CD4-positive, alpha-beta T cell treated with Interleukin-17A for 4 hours (primary cell): ENCODE results near the gene DUOX1.

Experiments used
- DNase-seq: peaks from one replicate; pipeline ENCODE4 v3.0.0-alpha.2; 2020; ENCODE audit warnings: mixed read lengths

Gene DUOX1

DNA sequence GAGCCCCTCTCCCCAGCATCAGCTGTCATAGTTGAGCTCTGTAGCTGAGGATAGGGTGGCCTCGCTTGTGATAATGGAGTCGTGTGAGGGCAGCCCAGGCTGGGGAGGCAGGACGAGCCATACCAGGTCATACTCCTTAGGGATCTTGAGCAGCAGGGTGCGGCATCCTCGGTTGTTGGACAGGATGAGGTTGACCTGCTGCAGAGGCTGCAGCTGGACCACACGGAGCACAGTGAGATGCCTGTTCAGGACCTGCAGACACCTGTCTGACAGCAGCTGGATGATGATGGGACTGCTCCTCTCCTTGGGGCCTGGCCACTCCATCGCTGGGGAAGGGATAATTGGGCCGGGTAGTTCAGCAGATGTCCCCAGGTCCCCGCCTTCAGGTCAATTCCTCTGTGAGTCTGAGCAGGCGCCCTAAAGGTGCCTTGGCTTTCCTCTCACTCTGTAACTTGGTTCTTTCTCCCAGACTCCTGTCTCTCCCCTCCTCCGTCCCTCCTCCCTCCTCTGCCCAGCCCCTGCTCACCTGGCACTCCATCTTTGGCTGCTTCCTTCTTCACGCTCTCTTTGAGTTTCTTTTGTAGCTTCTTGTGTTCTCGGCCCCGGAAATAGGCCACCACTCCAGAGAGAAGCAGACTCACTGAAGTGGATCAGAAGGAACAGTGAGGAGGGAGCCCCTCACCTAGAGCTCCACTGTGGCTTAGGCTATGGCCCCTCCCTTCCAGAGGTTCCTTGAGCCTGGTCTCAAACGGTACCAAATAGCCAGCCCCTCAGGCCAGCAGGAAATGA lies 23.6 kb upstream of the DUOX1 start:
- no peak for DNase-seq

DNA sequence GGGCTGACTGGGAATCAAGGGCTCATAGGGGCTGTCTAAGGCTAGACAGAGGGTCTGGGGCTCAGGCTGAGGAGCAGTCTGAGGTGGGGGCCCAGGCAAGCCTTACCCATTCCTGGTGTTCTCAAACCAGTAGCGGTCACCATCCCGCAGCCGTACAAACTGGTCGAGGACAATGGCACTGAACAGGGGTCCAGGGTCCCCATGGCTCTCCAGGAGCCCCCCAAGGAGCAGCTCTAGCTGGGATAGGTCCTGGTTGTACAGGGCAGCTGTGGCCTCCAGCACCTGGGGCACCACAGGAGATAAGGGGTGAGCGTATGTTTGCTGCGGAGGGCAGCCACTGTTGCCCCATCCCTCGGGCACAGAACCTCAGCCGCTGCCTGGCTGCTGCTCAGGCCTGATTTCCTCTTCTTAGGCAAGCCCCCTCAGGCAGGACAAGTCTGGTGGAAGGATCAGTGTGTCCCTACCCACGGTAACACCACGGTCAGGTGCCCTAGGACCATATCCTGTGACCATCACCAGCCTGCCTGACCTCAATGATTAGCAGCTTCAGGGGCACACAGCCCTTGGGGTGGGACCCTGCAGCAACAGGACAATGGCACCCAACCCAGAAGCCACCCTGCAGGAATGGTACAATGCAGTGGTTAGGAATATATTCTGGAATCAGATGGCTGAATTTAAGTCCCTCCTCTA lies 21.7 kb upstream of the DUOX1 start:
- DNase-seq: no peak

DNA sequence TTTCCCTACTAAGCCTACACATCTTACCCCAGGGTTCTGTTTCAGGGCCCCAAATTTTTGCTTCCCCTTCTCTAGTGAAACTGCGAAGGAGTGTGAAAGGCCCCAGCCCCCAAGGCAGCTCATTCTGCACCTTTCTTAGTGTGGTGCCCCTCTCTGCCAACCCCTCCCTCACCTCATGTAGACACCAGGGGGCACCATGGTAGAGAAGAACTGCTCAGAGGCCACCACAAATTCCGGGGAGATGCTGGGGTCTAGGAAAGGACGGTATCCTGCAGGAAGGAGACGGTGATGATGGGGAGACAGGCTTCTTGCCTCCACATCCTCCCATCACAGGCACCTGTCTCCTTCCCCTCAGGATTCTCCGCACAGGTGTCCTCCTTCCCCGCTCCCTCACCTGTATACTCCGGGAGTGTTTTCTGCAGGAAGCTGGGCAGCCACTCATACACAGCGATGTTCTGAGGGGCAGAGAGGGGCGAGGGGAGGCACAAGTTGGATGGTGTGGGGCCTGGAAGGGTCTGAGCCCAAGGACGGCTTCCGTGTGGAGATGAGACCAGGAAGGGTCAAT lies 19.5 kb upstream of the DUOX1 start:
- no peak for DNase-seq

DNA sequence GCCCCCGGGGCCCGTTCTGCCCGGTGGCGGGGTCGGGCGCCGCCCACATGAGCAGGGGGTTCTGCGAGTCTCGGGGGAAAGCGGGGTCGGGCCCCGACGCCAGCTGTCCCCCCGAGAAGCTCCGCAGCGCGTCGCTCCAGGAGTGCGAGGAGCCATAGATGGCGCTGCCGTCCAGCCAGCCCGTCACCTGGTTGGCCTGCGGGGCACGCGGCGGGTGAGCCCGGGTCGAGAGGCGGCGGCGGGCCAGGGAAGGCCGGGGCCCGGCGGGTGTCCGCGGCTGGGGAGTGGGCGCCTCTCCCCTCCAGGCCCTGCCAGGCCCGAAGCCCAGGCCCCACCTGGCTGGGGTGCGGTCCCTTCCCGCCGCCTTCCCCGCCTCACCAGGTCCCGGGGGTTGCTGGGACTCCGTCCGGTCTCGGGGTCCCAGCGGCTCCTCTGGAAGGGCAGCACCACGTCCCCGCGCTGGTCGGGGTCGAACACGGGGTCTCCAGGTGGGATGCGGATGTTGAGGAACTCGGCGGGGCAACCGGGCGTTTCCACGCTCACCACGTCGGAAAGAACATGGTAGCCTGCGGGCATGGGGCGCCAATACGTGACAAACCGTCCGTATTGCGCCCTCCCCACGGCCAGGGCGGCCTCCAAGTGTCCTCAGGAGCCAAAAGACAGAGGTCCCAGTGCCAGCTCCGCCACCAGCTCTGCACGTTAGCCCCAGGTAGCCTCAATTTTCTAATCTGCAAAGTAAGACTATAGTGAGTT lies 18.2 kb upstream of the DUOX1 start:
- no peak for DNase-seq

DNA sequence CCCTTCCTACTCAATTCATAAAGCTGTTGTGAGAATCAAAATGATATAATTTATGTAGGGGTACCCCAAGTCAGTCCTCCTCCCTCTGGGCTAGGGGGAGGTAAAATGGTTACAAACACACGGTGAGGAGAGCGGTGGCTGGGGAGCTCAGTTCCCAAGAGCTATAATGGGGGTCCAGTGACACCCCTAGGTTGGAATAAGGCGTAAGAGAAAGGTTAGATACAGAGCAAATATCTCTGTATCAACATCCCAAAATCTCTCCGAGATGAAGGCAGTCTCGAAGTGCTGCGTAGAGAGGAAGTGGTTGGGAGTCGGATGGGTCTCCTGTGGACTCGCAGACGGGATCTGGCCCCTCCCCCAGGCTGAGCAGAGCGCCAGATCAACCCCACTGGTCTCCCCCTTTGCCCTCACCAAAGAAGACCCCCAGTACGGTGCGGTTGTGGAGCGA lies 17.6 kb upstream of the DUOX1 start:
- DNase-seq: no peak

DNA sequence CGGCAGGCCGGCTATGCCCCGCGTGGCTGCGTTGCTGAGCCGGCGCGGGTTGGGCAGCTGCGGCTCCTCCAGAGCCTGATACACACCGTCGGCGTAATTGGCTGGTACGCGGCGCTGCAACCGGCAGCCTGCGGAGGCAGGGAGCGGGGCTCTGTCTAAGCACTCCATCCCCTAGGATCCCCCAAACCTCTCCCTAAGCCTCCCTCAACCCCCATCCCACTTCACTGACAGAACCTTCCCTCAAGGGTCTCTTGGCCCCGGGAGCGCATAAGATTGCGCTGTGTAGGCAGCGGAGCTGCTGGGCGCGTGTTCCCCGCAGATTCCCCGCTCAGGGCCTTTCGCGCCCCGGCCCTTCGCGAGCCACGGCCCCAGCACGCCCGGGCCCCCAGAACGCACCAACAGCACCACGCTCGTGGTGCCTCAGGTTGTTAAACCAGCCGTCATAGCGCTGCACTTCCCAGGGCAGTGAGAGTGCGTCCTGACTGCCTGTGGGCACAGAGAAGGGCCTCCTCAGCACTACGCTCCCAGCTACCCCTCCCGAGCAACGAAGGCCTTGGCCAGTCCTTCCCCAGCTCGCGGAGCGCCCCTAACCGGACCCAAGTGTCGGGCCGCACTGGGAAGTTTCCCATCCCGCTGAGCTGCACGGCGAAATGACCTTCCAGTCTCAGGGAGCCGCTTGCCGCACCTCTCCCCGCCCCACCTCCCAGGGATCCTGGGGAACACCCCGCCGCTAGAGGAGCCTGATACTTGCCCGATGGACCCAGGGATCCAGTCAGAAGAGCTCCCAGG lies 17.0 kb upstream of the DUOX1 start:
- no peak for DNase-seq

DNA sequence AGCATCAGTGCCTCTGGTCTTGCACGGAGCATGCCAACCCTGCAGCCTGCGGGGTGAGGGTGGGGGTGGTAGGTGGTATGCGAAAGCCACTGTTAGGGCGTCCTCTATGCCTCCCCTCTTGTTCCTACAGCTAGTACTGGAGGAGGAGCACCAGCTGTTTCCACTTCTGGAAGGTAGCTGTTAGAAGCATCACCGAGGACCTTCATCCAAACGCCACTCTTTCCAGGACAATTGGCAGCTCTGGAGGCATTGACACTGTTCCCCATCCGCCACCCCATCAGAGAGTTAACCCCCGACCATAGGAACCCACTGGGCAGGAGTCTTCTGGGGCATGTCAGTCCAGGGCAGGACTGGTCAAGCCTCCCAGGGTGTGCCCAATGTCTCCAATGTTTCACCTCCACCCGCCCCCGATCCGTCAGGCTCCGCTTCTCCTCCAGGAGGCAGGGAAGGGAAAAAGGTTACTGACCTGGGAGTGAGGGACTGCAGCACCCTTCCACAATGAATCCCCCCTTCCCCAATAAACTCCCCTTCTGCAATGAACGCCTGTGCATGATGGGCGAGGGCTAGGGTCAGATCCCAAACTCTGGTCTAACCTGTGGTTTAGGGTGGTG lies 16.3 kb upstream of the DUOX1 start:
- no peak for DNase-seq

DNA sequence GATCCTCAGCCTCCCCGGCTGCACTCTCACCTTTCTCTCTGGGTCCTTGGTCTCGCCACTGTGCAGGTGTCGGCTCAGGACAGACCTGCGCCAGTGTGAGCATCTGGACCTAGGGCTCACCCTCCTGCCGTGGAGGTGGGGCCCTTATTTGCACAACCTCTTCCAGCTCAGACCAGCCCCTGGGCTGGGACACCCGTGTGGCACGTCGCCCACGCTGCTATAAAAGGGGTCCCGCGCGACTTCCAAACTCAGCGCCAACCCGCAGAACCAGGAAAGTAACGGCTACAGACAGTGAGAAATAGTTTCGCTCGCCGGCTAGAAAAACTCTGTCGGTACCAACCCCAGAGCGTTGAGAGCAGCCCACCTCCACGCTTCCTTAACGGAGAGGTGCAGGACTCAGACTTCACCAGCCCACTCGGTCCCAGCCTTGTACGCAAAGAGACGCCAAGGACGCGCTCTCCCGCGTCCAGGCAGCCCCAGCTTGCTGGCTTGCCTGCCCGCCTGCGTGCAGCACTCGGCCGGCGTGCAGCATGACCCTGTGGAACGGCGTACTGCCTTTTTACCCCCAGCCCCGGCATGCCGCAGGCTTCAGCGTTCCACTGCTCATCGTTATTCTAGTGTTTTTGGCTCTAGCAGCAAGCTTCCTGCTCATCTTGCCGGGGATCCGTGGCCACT lies 15.6 kb upstream of the DUOX1 start, which contains the start of the genes DUOX2 and DUOXA2:
Gene DUOX2 (minus strand): TSS at position 97 of the 675 bp plus-strand sequence. CDS start 761 bp downstream, outside the sequence.
Gene DUOXA2 (plus strand): TSS at position 251 of the 675 bp plus-strand sequence. CDS start 280 bp downstream, at position 531.
- no peak for DNase-seq

DNA sequence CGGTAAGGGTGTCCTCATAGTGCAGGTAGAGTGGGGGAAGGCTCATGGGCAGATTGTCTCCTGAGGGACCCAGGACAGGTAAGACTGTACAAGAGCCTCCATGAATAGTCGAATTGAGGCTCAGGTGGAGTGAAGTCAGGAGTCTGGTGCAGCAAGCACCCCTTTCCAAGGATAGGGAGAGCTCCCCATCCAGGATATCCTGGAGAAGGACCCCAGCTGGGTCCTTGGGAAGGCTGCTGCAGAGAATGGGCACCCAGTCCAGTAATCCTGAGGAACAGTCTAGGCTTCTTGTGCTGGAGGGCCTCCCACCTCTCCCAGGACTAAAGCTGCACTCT lies 15.1 kb upstream of the DUOX1 start:
- no peak for DNase-seq

DNA sequence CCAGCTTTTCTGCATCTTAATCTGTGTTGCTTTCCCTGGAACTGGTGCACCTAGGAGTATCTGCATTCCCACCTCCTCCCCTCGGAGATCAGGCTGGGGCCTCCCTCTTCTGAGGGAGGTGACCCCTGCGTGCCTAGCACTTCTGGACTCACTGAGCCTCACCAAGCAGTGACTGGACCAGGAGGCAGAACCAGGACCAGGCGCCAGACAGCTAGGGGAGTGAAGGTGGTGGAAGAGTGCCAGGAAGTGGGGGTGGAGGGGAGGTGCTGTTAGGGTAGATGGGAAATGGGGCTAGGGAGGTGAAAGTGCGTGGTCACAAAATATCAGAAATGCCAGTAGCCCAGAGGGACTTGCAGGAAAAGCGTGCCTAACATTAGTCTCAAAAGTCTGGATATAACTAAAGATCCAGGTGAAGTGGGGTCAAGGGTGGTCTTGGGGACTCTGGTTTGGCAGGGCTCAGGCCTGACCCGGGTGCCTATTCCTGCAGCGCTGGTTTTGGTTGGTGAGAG lies 14.4 kb upstream of the DUOX1 start:
- no peak for DNase-seq

DNA sequence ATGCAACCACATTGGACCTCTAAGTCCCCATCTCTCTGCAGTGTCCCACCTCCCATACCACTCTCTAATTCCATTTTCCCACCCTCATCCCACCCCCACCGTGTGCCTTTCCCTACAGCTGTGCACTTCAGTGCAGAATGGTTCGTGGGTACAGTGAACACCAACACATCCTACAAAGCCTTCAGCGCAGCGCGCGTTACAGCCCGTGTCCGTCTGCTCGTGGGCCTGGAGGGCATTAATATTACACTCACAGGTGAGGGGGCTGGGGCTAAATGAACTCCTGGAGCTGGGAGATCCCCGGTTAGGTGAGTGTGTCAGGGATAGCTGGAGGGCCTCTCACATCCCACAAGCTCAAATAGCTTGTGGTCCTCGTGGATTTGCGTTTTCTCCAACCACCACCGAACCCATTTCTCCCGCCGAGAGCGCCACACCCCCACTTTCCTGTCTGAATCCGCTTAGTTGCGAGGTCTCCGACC lies 13.8 kb upstream of the DUOX1 start:
- DNase-seq: no peak

DNA sequence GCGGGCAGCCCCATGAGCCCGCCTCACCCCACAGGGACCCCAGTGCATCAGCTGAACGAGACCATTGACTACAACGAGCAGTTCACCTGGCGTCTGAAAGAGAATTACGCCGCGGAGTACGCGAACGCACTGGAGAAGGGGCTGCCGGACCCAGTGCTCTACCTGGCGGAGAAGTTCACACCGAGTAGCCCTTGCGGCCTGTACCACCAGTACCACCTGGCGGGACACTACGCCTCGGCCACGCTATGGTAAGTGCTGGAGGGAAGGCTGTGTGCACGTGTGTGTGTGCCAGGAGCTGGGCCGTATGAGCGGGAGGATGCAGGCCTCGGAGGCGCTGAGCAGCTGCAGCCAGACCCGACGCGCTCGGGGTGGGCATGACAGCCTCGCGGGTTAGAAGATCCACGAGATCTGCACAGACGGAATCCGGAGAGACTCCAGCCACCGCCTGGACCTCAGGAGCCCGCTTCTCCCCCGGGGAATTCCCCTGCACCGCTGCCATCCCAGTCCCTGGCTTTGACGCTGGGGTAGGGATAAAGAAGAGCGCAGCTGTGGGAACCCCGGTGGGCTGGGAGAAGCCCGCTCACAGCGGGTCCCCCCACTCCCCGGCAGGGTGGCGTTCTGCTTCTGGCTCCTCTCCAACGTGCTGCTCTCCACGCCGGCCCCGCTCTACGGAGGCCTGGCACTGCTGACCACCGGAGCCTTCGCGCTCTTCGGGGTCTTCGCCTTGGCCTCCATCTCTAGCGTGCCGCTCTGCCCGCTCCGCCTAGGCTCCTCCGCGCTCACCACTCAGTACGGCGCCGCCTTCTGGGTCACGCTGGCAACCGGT lies 13.1 kb upstream of the DUOX1 start:
- peak; percentile 29 for DNase-seq

DNA sequence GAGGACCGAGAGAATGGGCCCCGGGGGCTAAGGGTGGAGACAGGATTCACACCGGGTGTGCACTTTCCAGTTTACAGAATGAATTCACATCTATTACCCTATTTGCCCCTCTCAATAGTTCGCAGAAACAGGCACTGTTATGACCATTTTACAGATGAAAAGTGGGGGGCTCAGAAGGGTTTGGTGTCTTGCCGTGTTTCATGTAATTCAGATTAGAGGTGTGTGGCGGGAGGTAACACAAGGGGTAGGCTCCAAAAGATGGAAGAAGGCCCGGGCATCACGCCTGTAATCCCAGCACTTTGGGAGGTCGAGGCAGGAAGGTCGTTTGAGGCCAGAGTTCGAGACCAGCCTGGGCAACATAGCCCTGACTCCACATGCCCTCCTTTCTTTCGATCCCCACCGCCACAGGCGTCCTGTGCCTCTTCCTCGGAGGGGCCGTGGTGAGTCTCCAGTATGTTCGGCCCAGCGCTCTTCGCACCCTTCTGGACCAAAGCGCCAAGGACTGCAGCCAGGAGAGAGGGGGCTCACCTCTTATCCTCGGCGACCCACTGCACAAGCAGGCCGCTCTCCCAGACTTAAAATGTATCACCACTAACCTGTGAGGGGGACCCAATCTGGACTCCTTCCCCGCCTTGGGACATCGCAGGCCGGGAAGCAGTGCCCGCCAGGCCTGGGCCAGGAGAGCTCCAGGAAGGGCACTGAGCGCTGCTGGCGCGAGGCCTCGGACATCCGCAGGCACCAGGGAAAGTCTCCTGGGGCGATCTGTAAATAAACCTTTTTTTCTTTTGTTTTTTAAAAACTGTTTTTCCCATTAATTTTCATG lies 12.3 kb upstream of the DUOX1 start:
- DNase-seq: no peak

DNA sequence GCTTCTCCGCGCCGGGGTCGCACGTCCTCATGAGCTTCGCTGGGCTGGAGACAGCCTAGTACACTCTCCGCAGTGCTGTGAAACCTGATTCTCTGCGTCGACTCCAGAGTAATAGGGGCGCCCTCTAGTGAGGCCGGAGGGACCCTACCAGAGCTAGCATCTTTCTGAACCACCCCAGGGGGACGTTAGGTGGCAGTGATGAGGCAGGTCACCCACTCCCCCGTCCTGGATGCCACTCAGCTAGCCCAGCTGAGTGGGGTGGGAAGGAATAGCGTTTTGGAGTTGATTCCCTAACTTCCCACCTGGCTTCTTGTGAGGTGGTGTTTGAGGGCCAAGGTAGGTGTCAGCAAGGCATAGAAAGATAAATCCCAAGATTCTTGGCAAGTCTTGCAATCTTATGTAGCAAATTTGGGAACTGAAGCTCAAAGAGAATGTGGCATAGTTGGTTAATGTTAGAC lies 11.6 kb upstream of the DUOX1 start:
- peak; percentile 86 for DNase-seq

DNA sequence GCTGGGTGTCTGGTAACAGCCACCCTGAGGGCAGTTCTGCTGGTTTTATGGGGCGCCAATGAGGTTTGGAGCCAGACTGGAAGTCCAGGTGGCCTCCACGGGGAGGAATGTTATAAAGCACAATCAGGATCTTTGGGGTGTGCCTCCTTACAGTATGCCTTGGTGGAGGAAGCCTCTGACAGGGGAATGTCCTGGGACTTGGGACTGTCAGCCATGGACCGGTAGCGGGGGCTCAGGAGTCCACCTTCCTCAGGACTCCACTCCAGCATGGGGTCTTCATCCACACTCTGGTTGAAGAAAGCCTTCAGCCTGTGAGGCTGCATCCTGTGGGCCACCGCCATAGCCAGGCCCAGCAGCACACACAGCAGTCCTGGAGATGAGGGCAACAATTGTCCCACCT lies 10.8 kb upstream of the DUOX1 start:
- no peak for DNase-seq

DNA sequence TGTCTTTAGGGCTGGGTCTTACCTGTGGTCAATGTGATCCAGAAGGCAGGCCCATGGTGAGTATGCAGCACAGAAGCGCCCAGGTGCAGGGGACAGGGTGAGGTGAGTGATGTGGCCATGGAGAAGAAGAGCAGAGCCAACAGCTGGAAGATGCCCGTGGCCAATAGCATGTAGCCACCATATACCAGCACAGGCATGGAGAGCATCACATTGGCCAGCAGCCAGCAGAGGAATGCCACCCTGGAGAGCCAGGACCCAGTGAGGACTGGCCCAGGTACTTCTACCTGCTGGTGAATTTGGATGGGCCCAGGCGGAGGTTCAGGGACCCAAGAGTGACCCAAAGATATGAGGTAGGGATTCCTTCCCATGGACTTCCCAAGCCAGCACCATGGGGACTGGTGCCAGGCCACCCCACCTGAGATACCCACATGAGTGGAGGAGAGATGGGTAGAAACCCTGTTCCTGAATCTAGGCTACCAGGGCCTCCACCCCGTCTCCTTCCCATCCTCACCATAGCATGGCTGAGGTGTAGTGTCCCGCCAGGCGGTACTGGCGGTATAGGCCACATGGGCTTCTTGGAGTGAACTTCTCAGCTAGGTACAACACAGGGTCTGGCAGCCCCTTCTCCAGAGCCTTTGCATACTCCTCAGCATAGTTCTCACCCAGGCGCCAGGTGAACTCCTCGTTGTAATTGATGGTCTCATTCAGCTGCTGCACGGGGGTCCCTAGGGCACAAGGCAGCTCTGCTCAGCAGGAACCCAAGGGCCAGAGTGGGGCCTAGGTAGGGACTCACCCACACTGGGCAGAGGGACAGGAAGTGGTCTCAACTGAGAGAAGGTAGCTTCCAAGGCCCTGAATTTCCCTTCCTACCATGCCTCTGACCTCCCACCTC lies 9.5 kb upstream of the DUOX1 start:
- DNase-seq: no peak

DNA sequence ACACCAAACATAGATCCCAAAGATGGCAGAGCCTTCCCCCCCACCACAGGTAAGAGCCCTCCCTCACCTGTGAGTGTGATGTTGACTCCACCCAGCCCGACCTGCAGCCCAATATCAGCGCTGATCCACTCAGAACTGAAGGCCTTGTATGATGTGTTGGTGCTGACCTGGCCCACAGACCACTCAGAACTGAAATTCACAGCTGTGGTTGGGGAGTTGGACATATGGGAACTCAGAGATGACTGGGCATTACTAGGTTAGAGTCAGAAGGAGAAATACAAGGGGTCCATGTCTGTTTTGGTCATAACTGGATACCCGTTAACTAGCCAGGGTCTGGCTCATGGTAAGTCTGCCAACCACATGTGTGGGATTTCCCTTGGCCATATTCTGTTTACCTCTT lies 8.8 kb upstream of the DUOX1 start:
- DNase-seq: no peak
